Measurements from ENCODE around the gene APBA1. TPM values are rescaled to one million over a fixed set of nuclear protein-coding genes. Genes with fewer than 3 reads are reported as not detected.

The APBA1 gene
- total and polyA plus RNA-seq, 2 of the 8 experiments (the other 6 are each of a cell fraction or from before 2014, with no cell fraction given): 0.36 to 0.60 TPM

DNA sequence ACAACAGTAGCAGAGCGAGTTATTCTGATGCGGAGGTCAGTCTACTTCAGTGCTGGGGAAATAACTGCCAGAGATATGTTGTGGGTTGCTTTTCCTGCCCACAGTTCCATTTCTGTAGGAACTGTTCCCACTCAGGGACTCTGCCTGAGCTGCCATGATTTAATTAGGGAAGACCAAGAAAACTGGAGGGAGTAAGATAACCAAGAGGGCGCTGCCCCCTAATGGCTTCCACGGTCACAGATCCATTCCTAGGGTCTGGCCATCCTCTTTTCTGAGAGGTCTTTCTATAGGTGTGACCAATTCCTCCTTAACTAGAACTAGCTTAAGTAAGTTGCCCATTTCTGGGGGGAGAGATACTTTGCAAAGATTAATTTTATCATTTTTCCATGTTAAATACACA lies 125.9 kb downstream of the APBA1 start:
- Histone ChIP-seq H2BK15ac (ENCODE audit: low read length) (no peak overlapping the region), H2AFZ (ENCODE audit: low read length) (peak overlapping the region; percentile 59; the same call in 1 of the 2 replicates), H4K91ac (replicated peaks; ENCODE audit: insufficient read length, low read length) (no peak overlapping the region), H3K18ac (ENCODE audit: extremely low read depth, low read length) (no peak overlapping the region), H4K5ac (ENCODE audit: insufficient read length, low read depth, low read length) (no peak overlapping the region), H3K4ac (replicated peaks; ENCODE audit: insufficient read length, low read depth, low read length) (no peak overlapping the region), H2BK20ac (ENCODE audit: low read length) (no peak overlapping the region), H3K14ac (ENCODE audit: insufficient read length) (no peak overlapping the region), H2BK12ac (ENCODE audit: low read depth, low read length) (no peak overlapping the region), H3K36me3 (ENCODE audit: control insufficient read depth in 2 of 4, insufficient read depth in 4 of 4, low read length in 3 of 4) (no peaks in the 10 kb centered on the region), H3K9ac (replicated peaks in 1 of 4; ENCODE audit: extremely low read depth in 1 of 4, low read depth in 3 of 4, low read length in 3 of 4) (no peak overlapping the region), H2BK120ac (replicated peaks; ENCODE audit: low read depth, low read length) (no peak overlapping the region), H3K27me3 (replicated peaks in 1 of 4; ENCODE audit: control insufficient read depth in 3 of 4, extremely low read depth in 1 of 4, insufficient read depth in 3 of 4, low read length in 3 of 4) (no peaks in the 10 kb centered on the region; a peak in 1 of 7 replicates), H2BK5ac (ENCODE audit: low read depth, low read length) (no peak overlapping the region), H3K9me3 (ENCODE audit: insufficient read depth in 2 of 2, low read depth in 1 of 2, low read length in 1 of 2) (no peaks in the 10 kb centered on the region), H3K4me3 (ENCODE audit: extremely low read depth in 1 of 4, insufficient read depth in 2 of 4, low read depth in 3 of 4, low read length in 4 of 4) (no peak overlapping the region), H3K4me2 (ENCODE audit: insufficient read depth in 1 of 2, low read depth in 2 of 2, low read length in 2 of 2) (no peak overlapping the region), H3K79me2 (ENCODE audit: control insufficient read depth in 1 of 2, insufficient read depth in 2 of 2, low read length in 2 of 2) (no peaks in the 10 kb centered on the region), H3K27ac (ENCODE audit: low read depth, low read length) (no peak overlapping the region), H2AK5ac (ENCODE audit: low read depth, low read length) (no peak overlapping the region), H4K20me1 (replicated peaks in 1 of 2; ENCODE audit: control insufficient read depth in 1 of 2, insufficient read depth in 2 of 2, low read length in 2 of 2) (no peaks in the 10 kb centered on the region), H3K79me1 (ENCODE audit: low read depth, low read length) (no peaks in the 10 kb centered on the region), H4K8ac (ENCODE audit: extremely low read depth, insufficient read depth, low read length) (no peak overlapping the region), H3K23me2 (ENCODE audit: low read depth, low read length) (no peaks in the 10 kb centered on the region), H3K23ac (ENCODE audit: insufficient read length) (no peak overlapping the region), H3K56ac (replicated peaks; ENCODE audit: insufficient read length, low read depth, low read length) (no peak overlapping the region), H3K4me1 (replicated peaks in 1 of 4; ENCODE audit: control insufficient read depth in 3 of 4, insufficient read depth in 4 of 4, low read length in 3 of 4) (peaks cover 0 to 12% (median 2%) of the 10 kb centered on the region in 4 experiments; a peak in 2 of 7 replicates)
- CTCF ChIA-PET (ENCODE audit: partially characterized antibody): interaction anchor here (0.8 to 6.9 kb wide), 25 partner anchors 10 to 492 kb away, joined by 3 to 246 read pairs (median 4); partner anchors contain the start of gene APBA1
- FAIRE-seq (peak; percentile 87), DNase-seq (ENCODE audit: low read depth in 1 of 2, low spot score in 2 of 2) (no peak)
- POLR2A ChIA-PET (ENCODE audit: partially characterized antibody): interaction anchor here (0.8 to 1.4 kb wide), 2 partner anchors 121 to 238 kb away, joined by 3 read pairs; no protein-coding TSS in a partner anchor
- 63% methylated on average over 4 of the region's 4 CpGs; no CpG with 5 or more reads in 1 of the 2 experiments for WGBS, 2 experiments (ENCODE audit: extremely low coverage in 1 of 2, insufficient coverage in 1 of 2, insufficient read length in 1 of 2, insufficient replicate concordance in 2 of 2, low coverage in 1 of 2, low lambda C conversion rate in 2 of 2, missing lambda C conversion rate in 1 of 2)
- TF ChIP-seq SP2 (IDR thresholded peaks at IDR 0.05; ENCODE audit: low read length) (no peak), BACH1 (IDR thresholded peaks at IDR 0.05; ENCODE audit: low read length) (no peak), YY1 (IDR thresholded peaks at IDR 0.05; ENCODE audit: low read depth, low read length) (0 out of 2 replicates have a peak, but pooled peaks have one; percentile 61), TAF1 (IDR thresholded peaks at IDR 0.05; ENCODE audit: low read depth, low read length) (no peak), RAD21 (IDR thresholded peaks at IDR 0.05 in 1 of 2, conservative IDR thresholded peaks at IDR 0.05 in 1 of 2; ENCODE audit: low read depth in 2 of 2, low read length in 2 of 2) (peak; percentile 89 to 93), JUN (IDR thresholded peaks at IDR 0.05; ENCODE audit: low read depth, low read length) (no peak), SIX5 (IDR thresholded peaks at IDR 0.05; ENCODE audit: low read depth, low read length) (no peak), RBBP5 (IDR thresholded peaks at IDR 0.05; ENCODE audit: borderline replicate concordance, low read depth, low read length) (no peak), SUZ12 (IDR thresholded peaks at IDR 0.05; ENCODE audit: low read length) (no peak), CBX5 (IDR thresholded peaks at IDR 0.05; ENCODE audit: low read depth, low read length) (no peak), NRF1 (IDR thresholded peaks at IDR 0.05; ENCODE audit: low read depth, low read length) (no peak), CTCF (IDR thresholded peaks at IDR 0.05; ENCODE audit: control extremely low read depth in 1 of 3, insufficient read depth in 1 of 3, low read depth in 1 of 3, low read length in 3 of 3) (peak; percentile 60 to 74 (median 69))

Measured in H1 (cell line).